ENCODE measurements around the gene ZNF318.

Gene ZNF318

DNA sequence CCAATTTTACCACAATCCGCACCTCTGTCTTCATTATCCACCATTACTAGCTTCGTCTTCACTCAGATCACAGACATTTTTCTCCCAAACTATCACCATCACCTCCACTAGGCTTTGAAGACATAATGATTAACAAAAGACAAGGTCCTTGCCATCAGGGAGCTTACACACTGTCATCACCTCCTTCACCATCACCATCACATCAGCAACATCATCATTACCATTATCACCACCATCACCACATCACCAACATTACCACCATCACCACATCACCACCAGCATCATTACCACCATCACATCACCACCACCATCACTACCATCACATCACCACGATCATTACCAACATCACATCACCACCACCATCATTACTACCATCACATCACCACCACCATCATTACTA is 75.7 kb downstream of the ZNF318 start:
- H3K27me3 ChIP-seq (ENCODE audit: control insufficient read depth, insufficient read depth, low read length, poor library complexity, severe bottlenecking), result no peaks in the 10 kb centered on the region
- 91 to 94% methylated on average over 3 of the region's 3 CpGs for WGBS, 2 experiments

DNA sequence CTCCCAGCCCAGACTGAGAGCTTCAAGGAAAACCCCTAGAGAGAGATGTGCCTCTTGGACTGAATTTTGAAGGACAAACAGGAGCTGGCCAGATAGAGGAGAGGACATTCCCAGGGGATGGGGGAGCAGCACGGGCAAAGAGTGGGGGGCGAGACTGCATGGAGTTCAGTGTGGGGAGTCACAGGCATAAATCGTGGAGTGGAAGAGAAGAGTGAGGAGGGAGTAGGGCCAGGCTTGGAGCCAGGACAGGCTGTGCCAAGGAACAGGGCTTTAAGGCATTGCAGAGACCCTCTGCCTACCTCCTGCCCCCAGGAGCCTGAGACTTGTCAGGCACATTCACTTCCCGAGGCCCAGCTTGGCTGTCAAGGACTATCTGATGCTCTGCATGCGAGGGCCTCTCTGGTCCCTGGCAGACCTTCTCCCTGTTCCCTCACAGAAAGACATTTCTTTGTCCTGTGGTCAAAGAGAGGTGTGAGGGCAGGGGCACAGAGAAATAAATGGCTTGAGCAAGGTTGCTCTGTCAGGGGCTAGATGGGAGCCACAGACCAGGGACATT is 76.6 kb downstream of the ZNF318 start:
- Histone ChIP-seq H3K36me3 (ENCODE audit: control insufficient read depth, insufficient read depth, low read length) (no peaks in the 10 kb centered on the region), H3K9me3 (ENCODE audit: control insufficient read depth, low read length) (no peaks in the 10 kb centered on the region), H3K4me1 (ENCODE audit: control insufficient read depth, insufficient read depth, low read length) (no peaks in the 10 kb centered on the region), H3K27me3 (ENCODE audit: control insufficient read depth, insufficient read depth, low read length, poor library complexity, severe bottlenecking) (no peaks in the 10 kb centered on the region), H3K27ac (ENCODE audit: insufficient read depth, low read depth, low read length, poor library complexity, severe bottlenecking) (no peak overlapping the region), H3K4me3 (ENCODE audit: insufficient read depth, low read depth, low read length) (no peak overlapping the region)
- 86 to 90% methylated on average over 5 of the region's 5 CpGs for whole genome bisulfite sequencing, 2 experiments

More for the DNA sequence above, 75.7 kb downstream of the ZNF318 start:
- H3K36me3 ChIP-seq (ENCODE audit: control insufficient read depth, insufficient read depth, low read length), result no peaks in the 10 kb centered on the region
- no peaks in the 10 kb centered on the region for H3K4me1 ChIP-seq (ENCODE audit: control insufficient read depth, insufficient read depth, low read length)
- no peaks in the 10 kb centered on the region for H3K9me3 ChIP-seq (ENCODE audit: control insufficient read depth, low read length)
- H3K4me3 ChIP-seq (ENCODE audit: insufficient read depth, low read depth, low read length), result no peak overlapping the region
- no peak overlapping the region for H3K27ac ChIP-seq (ENCODE audit: insufficient read depth, low read depth, low read length, poor library complexity, severe bottlenecking)

- Histone ChIP-seq H3K27ac (ENCODE audit: insufficient read depth, low read depth, low read length, poor library complexity, severe bottlenecking) (no peak overlapping the region), H3K9me3 (ENCODE audit: control insufficient read depth, low read length) (no peaks in the 10 kb centered on the region), H3K4me3 (ENCODE audit: insufficient read depth, low read depth, low read length) (no peak overlapping the region), H3K36me3 (ENCODE audit: control insufficient read depth, insufficient read depth, low read length) (no peaks in the 10 kb centered on the region), H3K27me3 (ENCODE audit: control insufficient read depth, insufficient read depth, low read length, poor library complexity, severe bottlenecking) (no peaks in the 10 kb centered on the region), H3K4me1 (ENCODE audit: control insufficient read depth, insufficient read depth, low read length) (no peaks in the 10 kb centered on the region)
- 87 to 91% methylated on average over 6 of the region's 6 CpGs for WGBS, 2 experiments
Measured at GRCh38 chr6:43292341-43292740, 77.1 kb downstream of the ZNF318 start.

- H3K9me3 ChIP-seq (ENCODE audit: control insufficient read depth, low read length), result no peaks in the 10 kb centered on the region
- no peak overlapping the region for H3K27ac ChIP-seq (ENCODE audit: insufficient read depth, low read depth, low read length, poor library complexity, severe bottlenecking)
- WGBS, 2 experiments, result 100% methylated on average over 1 of the region's 2 CpGs; no CpG with 5 or more reads in 1 of the 2 experiments
- no peaks in the 10 kb centered on the region for H3K36me3 ChIP-seq (ENCODE audit: control insufficient read depth, insufficient read depth, low read length)
- no peaks in the 10 kb centered on the region for H3K27me3 ChIP-seq (ENCODE audit: control insufficient read depth, insufficient read depth, low read length, poor library complexity, severe bottlenecking)
- no peak overlapping the region for H3K4me3 ChIP-seq (ENCODE audit: insufficient read depth, low read depth, low read length)
- no peaks in the 10 kb centered on the region for H3K4me1 ChIP-seq (ENCODE audit: control insufficient read depth, insufficient read depth, low read length)
Measured at GRCh38 chr6:43291708-43292107, 77.7 kb downstream of the ZNF318 start.

GRCh38 chr6:43290905-43291355 is 78.5 kb downstream of the ZNF318 start:
- no peak overlapping the region for H3K4me3 ChIP-seq (ENCODE audit: insufficient read depth, low read depth, low read length)
- H3K4me1 ChIP-seq (ENCODE audit: control insufficient read depth, insufficient read depth, low read length), result no peaks in the 10 kb centered on the region
- 91 to 94% methylated on average over 6 of the region's 6 CpGs for WGBS, 2 experiments
- no peak overlapping the region for H3K27ac ChIP-seq (ENCODE audit: insufficient read depth, low read depth, low read length, poor library complexity, severe bottlenecking)
- H3K9me3 ChIP-seq (ENCODE audit: control insufficient read depth, low read length), result no peaks in the 10 kb centered on the region
- no peaks in the 10 kb centered on the region for H3K36me3 ChIP-seq (ENCODE audit: control insufficient read depth, insufficient read depth, low read length)
- H3K27me3 ChIP-seq (ENCODE audit: control insufficient read depth, insufficient read depth, low read length, poor library complexity, severe bottlenecking), result no peaks in the 10 kb centered on the region

DNA sequence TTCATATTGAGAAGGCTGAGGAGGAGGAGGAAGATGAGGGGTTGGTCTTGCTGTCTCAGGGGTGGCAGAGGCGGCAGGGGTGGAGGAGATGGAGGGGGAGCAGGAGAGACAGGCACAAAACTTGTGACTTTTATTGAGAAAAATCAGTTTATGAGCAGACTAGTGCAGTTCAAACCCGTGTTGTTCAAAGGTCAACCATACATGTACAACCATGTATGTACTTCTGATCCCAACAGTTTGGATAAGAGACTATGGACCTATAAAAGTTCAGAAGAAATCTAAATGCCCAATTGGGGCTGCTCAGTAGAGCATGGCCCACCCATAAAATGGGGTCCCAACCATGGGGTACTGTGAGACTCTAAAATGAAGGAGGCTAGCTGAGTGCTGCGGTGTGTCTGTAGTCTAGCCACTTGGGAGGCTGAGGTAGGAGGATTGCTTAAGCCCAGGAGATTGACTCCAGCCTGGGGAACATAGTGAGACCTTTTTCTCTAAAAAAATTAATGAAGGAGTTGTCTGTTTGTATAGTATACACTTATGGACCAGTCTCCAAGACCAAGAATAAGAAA is 79.0 kb downstream of the ZNF318 start:
- Histone ChIP-seq H3K4me1 (ENCODE audit: control insufficient read depth, insufficient read depth, low read length) (no peaks in the 10 kb centered on the region), H3K27ac (ENCODE audit: insufficient read depth, low read depth, low read length, poor library complexity, severe bottlenecking) (no peak overlapping the region), H3K36me3 (ENCODE audit: control insufficient read depth, insufficient read depth, low read length) (no peaks in the 10 kb centered on the region), H3K9me3 (ENCODE audit: control insufficient read depth, low read length) (no peaks in the 10 kb centered on the region), H3K4me3 (ENCODE audit: insufficient read depth, low read depth, low read length) (no peak overlapping the region), H3K27me3 (ENCODE audit: control insufficient read depth, insufficient read depth, low read length, poor library complexity, severe bottlenecking) (no peaks in the 10 kb centered on the region)
- WGBS, 2 experiments, result 93 to 97% methylated on average over 3 of the region's 3 CpGs

DNA sequence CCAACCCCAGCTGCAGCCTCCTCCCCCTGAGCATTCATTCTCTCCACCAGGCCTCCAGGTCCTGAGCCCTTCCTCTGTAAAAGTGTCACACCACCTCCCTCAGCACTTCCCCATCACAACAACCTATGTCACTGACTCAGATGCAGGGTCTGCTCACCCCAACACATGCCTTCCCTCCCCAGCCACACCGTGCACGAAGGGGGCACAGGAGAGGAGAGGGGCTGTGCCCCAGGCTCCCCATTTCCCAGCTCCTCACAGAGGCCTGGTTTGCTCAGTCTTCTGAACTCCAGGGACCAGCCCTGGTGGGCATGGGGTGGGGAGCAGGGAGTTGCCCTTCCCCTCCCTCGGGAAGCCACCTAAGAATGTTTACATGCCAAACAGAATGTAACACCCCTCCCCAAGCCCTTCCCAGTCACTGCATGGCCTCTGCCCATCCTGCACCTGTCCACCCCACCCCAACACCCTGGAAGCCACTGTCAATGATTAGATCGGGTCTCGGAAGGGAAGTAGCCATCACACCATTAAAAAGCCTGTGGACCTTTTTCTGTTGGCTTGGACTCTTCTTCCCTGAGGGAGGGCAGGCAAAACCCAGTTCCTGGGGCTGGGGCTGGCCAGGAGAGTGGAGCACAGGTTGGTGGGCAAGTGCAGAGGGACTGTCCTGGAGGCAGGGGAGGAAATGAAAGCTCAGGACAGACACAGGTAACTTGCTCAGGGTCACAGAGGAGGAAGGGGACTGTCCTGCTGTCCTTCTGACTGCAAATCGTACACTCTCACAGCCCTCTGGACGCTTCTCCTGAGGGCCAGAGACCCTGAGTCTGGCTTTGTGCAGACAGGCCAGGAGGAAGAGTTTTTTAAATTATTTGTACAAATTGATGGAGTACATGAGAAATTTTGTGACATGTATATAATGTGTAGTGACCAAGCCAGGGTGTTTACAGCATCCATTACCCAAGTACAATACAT is 81.4 kb downstream of the ZNF318 start:
- no peaks in the 10 kb centered on the region for H3K4me1 ChIP-seq (ENCODE audit: control insufficient read depth, insufficient read depth, low read length)

GRCh38 chr6:43286980-43287716 is 82.3 kb downstream of the ZNF318 start:
- H3K9me3 ChIP-seq (ENCODE audit: control insufficient read depth, low read length), result no peaks in the 10 kb centered on the region
- 70 to 73% methylated on average over 10 of the region's 10 CpGs for WGBS, 2 experiments
- no peaks in the 10 kb centered on the region for H3K27me3 ChIP-seq (ENCODE audit: control insufficient read depth, insufficient read depth, low read length, poor library complexity, severe bottlenecking)
- H3K27ac ChIP-seq (ENCODE audit: insufficient read depth, low read depth, low read length, poor library complexity, severe bottlenecking), result no peak overlapping the region
- no peaks in the 10 kb centered on the region for H3K36me3 ChIP-seq (ENCODE audit: control insufficient read depth, insufficient read depth, low read length)
- H3K4me3 ChIP-seq (ENCODE audit: insufficient read depth, low read depth, low read length), result no peak overlapping the region
- H3K4me1 ChIP-seq (ENCODE audit: control insufficient read depth, insufficient read depth, low read length), result no peaks in the 10 kb centered on the region

More for the DNA sequence above, 81.4 kb downstream of the ZNF318 start:
- no peak overlapping the region for H3K4me3 ChIP-seq (ENCODE audit: insufficient read depth, low read depth, low read length)
- WGBS, 2 experiments, result 80 to 81% methylated on average over 7 of the region's 7 CpGs
- no peak overlapping the region for H3K27ac ChIP-seq (ENCODE audit: insufficient read depth, low read depth, low read length, poor library complexity, severe bottlenecking)
- no peaks in the 10 kb centered on the region for H3K27me3 ChIP-seq (ENCODE audit: control insufficient read depth, insufficient read depth, low read length, poor library complexity, severe bottlenecking)
- H3K9me3 ChIP-seq (ENCODE audit: control insufficient read depth, low read length), result no peaks in the 10 kb centered on the region
- no peaks in the 10 kb centered on the region for H3K36me3 ChIP-seq (ENCODE audit: control insufficient read depth, insufficient read depth, low read length)

DNA sequence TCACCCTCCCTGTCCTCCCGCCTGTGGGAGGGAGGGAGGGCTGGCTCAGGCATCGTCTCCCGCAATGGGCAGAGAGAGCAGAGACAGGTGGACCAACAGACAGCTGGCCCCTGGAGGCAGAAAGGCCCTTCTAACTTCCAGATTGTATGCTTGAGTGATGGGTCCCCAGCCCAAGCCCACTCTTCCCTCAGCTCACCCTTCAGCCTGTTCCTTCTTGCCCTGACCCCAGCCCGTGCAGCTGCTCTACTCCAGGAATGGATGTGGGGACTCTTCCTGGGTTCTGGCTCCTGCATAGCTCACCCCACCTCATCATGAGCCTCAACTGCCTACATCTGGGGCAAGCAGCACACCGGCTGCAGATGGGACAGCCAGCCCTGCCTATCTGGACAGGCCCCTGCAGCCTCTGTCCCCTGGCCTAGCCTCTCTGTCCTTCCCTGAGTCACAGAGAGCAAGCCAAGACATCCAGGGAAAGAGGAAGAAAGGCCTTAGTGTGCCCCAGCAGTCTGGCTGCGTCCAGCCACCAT is 82.9 kb downstream of the ZNF318 start:
- Histone ChIP-seq H3K4me3 (ENCODE audit: insufficient read depth, low read depth, low read length) (no peak overlapping the region), H3K27ac (ENCODE audit: insufficient read depth, low read depth, low read length, poor library complexity, severe bottlenecking) (no peak overlapping the region), H3K9me3 (ENCODE audit: control insufficient read depth, low read length) (no peaks in the 10 kb centered on the region), H3K4me1 (ENCODE audit: control insufficient read depth, insufficient read depth, low read length) (no peaks in the 10 kb centered on the region), H3K36me3 (ENCODE audit: control insufficient read depth, insufficient read depth, low read length) (no peaks in the 10 kb centered on the region), H3K27me3 (ENCODE audit: control insufficient read depth, insufficient read depth, low read length, poor library complexity, severe bottlenecking) (no peaks in the 10 kb centered on the region)
- WGBS, 2 experiments, result 93 to 95% methylated on average over 6 of the region's 6 CpGs

Measured in ectodermal cell (in vitro differentiated cells).